ENCODE data around the gene TCF7L2. TPM values are rescaled to one million over a fixed set of nuclear protein-coding genes. Genes with fewer than 3 reads are reported as not detected.

TCF7L2 gene
- total RNA-seq, 1 experiment from 2014 or later, result 16.1 TPM

DNA sequence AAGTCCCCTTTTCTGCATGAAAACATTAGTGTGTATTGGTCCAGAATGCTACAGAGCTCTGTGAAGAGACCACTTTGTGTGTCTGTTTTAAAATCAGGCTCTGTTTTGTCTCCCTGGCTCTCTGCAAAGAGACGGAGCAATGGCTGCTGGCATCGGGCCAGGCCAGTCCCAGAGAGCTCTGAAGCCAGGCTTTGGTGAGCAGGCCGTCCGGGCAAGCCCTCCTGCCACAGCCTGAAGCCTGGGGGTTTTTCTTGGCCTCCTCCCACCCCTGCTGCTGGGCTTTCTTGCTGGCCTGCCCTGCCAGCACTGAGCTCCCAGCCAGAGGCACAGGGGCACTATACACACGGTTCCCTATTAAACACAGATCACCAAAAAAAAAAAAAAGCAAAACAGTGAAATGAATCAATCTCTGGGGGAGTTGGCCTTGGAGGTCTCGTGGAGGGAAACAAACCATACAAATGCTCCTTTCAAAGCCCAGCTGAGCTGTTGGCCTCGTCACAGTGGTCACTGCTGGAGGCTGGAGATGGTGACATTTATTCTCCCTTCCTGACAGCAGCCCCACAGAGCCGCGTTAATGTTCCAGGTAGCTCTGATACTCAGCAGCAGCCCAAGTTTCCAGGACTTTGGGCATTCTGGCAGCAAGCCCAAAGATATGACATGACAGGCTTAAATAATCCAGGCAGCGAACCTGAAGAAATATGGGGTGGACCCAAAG, 237.2 kb downstream of the TCF7L2 start:
- Histone ChIP-seq H3K9me3 (ENCODE audit: low read length) (no peaks in the 10 kb centered on the region), H3K4me1 (ENCODE audit: insufficient read depth, low read length) (no peaks in the 10 kb centered on the region), H3F3A (ENCODE audit: low read length, unreplicated experiment) (no peaks in the 10 kb centered on the region), H3K27ac (ENCODE audit: low read length) (no peak overlapping the region), H2AFZ (ENCODE audit: low read length) (no peak overlapping the region), H3K4me2 (ENCODE audit: low read length) (no peak overlapping the region), H3K27me3 (ENCODE audit: low read length) (no peaks in the 10 kb centered on the region), H3K36me3 (ENCODE audit: low read depth, low read length) (no peaks in the 10 kb centered on the region), H3K4me3 (ENCODE audit: low read length) (no peak overlapping the region), H4K20me1 (ENCODE audit: low read length) (no peaks in the 10 kb centered on the region), H3K9me2 (replicated peaks; ENCODE audit: low read length) (no peaks in the 10 kb centered on the region), H3K79me2 (ENCODE audit: low read length) (no peaks in the 10 kb centered on the region), H3K9ac (ENCODE audit: low read length) (no peak overlapping the region)
- ChIA-PET CTCF (no interaction called here), POLR2A (ENCODE audit: unreplicated experiment) (no interaction called here)
- intact Hi-C loops (cut with micrococcal nuclease), result no loop called here
- ATAC-seq (no peak), DNase-seq (no peak)
- no TSS peak for BruUV-seq (replicated peaks)
- no peak for TF ChIP-seq EZH2phosphoT487 (IDR thresholded peaks at IDR 0.05; ENCODE audit: borderline replicate concordance, low read length)
- no peak for TF ChIP-seq EZH2 (IDR thresholded peaks at IDR 0.05; ENCODE audit: low read length, unreplicated experiment)
- TF ChIP-seq, protein P1, sequence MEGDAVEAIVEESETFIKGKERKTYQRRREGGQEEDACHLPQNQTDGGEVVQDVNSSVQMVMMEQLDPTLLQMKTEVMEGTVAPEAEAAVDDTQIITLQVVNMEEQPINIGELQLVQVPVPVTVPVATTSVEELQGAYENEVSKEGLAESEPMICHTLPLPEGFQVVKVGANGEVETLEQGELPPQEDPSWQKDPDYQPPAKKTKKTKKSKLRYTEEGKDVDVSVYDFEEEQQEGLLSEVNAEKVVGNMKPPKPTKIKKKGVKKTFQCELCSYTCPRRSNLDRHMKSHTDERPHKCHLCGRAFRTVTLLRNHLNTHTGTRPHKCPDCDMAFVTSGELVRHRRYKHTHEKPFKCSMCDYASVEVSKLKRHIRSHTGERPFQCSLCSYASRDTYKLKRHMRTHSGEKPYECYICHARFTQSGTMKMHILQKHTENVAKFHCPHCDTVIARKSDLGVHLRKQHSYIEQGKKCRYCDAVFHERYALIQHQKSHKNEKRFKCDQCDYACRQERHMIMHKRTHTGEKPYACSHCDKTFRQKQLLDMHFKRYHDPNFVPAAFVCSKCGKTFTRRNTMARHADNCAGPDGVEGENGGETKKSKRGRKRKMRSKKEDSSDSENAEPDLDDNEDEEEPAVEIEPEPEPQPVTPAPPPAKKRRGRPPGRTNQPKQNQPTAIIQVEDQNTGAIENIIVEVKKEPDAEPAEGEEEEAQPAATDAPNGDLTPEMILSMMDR (conservative IDR thresholded peaks at IDR 0.05; ENCODE audit: low read depth, low read length), result no peak

DNA sequence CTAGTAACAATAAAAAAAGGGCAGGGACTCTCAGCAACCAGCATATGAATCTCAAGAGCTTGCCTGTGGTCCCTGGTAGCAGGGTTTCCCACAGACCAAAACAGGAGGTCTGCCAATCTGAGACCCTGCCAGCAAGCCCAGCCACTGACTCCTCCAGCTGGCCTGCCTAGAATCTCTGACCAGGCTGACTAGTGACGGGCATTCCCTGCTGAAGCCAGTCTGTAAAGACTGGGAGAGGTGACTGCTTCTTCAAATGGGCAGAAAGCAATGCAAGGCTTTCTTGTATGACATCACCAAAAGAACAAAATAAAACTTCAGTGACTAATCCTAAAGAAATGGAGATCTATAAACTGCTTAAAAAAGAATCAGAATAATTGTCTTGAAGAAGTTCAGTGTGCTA, 249.4 kb downstream of the TCF7L2 start:
- H3K27me3 ChIP-seq (ENCODE audit: low read length), result no peaks in the 10 kb centered on the region
- no peaks in the 10 kb centered on the region for H3K79me2 ChIP-seq (ENCODE audit: low read length)
- intact Hi-C loops (cut with micrococcal nuclease), result no loop called here
- H3K9me3 ChIP-seq (ENCODE audit: low read length), result no peaks in the 10 kb centered on the region
- H3K4me3 ChIP-seq (ENCODE audit: low read length), result no peak overlapping the region
- H2AFZ ChIP-seq (ENCODE audit: low read length), result no peak overlapping the region
- TF ChIP-seq, protein P1 (conservative IDR thresholded peaks at IDR 0.05; ENCODE audit: low read depth, low read length), result no peak
- TF ChIP-seq EZH2phosphoT487 (IDR thresholded peaks at IDR 0.05; ENCODE audit: borderline replicate concordance, low read length) (no peak), EZH2 (IDR thresholded peaks at IDR 0.05; ENCODE audit: low read length, unreplicated experiment) (no peak)
- no peak overlapping the region for H3K4me2 ChIP-seq (ENCODE audit: low read length)
- no peaks in the 10 kb centered on the region for H3K4me1 ChIP-seq (ENCODE audit: insufficient read depth, low read length)
- POLR2A ChIA-PET (ENCODE audit: unreplicated experiment), result no interaction called here
- no peaks in the 10 kb centered on the region for H4K20me1 ChIP-seq (ENCODE audit: low read length)
- no peak overlapping the region for H3K9ac ChIP-seq (ENCODE audit: low read length)
- no peaks in the 10 kb centered on the region for H3K9me2 ChIP-seq (replicated peaks; ENCODE audit: low read length)
- no peaks in the 10 kb centered on the region for H3K36me3 ChIP-seq (ENCODE audit: low read depth, low read length)
- CTCF ChIA-PET, result no interaction called here
- DNase-seq (peak; percentile 41), ATAC-seq (peak; percentile 48)
- no TSS peak for BruUV-seq (replicated peaks)
- no peaks in the 10 kb centered on the region for H3F3A ChIP-seq (ENCODE audit: low read length, unreplicated experiment)
- H3K27ac ChIP-seq (ENCODE audit: low read length), result no peak overlapping the region

DNA sequence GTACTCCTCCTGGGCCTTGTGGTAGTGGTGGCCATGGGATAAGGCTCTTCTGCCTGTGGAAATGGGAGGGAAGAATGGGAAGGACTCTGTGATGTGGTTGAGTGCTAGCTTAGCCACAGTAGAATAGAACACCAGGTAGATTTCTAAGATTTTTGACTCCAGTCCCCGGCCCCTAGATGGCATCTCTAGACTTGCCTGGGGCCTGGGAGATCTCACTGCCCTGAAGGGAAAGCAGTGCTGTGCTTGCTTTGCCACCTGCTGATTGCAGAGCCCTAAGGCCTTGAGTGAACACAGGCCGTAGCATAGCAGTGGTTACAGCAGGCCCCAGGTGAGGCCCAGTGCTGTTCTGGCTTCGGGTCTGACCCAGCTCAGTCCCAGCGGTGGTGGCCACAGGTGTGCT, 252.0 kb downstream of the TCF7L2 start:
- CTCF ChIA-PET, result no interaction called here
- H3K27me3 ChIP-seq (ENCODE audit: low read length), result no peaks in the 10 kb centered on the region
- no peaks in the 10 kb centered on the region for H3K36me3 ChIP-seq (ENCODE audit: low read depth, low read length)
- H2AFZ ChIP-seq (ENCODE audit: low read length), result no peak overlapping the region
- intact Hi-C loops (cut with micrococcal nuclease), result no loop called here
- H3K4me2 ChIP-seq (ENCODE audit: low read length), result no peak overlapping the region
- H3K4me3 ChIP-seq (ENCODE audit: low read length), result no peak overlapping the region
- no peaks in the 10 kb centered on the region for H3F3A ChIP-seq (ENCODE audit: low read length, unreplicated experiment)
- no peak overlapping the region for H3K9ac ChIP-seq (ENCODE audit: low read length)
- no peaks in the 10 kb centered on the region for H3K9me2 ChIP-seq (replicated peaks; ENCODE audit: low read length)
- DNase-seq, result no peak
- TF ChIP-seq, protein P1 (conservative IDR thresholded peaks at IDR 0.05; ENCODE audit: low read depth, low read length), result no peak
- TF ChIP-seq EZH2 (IDR thresholded peaks at IDR 0.05; ENCODE audit: low read length, unreplicated experiment) (no peak), EZH2phosphoT487 (IDR thresholded peaks at IDR 0.05; ENCODE audit: borderline replicate concordance, low read length) (no peak)
- no peaks in the 10 kb centered on the region for H4K20me1 ChIP-seq (ENCODE audit: low read length)
- POLR2A ChIA-PET (ENCODE audit: unreplicated experiment), result no interaction called here
- ATAC-seq, result no peak
- BruUV-seq (replicated peaks), result no TSS peak
- H3K9me3 ChIP-seq (ENCODE audit: low read length), result 0 out of 2 replicates have a peak, but pooled peaks cover 7% of the 10 kb centered on the region
- H3K27ac ChIP-seq (ENCODE audit: low read length), result no peak overlapping the region
- H3K4me1 ChIP-seq (ENCODE audit: insufficient read depth, low read length), result no peaks in the 10 kb centered on the region
- no peaks in the 10 kb centered on the region for H3K79me2 ChIP-seq (ENCODE audit: low read length)

Data from PC-3 (cell line).